B cell (primary cell): ENCODE data around the gene SYT11. TPM values are rescaled to one million over a fixed set of nuclear protein-coding genes. Genes with fewer than 3 reads are reported as not detected.

Experiments used
- ATAC-seq: fragments of 200-7000 bp; cut with Tn5 transposase; one replicate; pipeline ENCODE4 v1.10.0; 2021; ENCODE audit warnings: low read depth, mild to moderate bottlenecking, moderate number of reproducible peaks, moderate library complexity
- CTCF ChIA-PET: fragments of 350-600 bp; sonication (Branson Sonifier 250); formaldehyde crosslinking; loops from one replicate; lab custom pipeline; 2021; ENCODE audit warnings: antibody characterized with exemption, inconsistent platforms; lab: Charles Lee
- POLR2A ChIA-PET: fragments of 350-600 bp; sonication (Branson Sonifier 250); formaldehyde crosslinking; loops from one replicate; lab custom pipeline; 2021; ENCODE audit warnings: antibody characterized with exemption; lab: Charles Lee
- DNase-seq: peaks from one replicate; pipeline ENCODE4 v3.0.0; 2013
- H2AFZ ChIP-seq: 2 replicates; pipeline ENCODE4 v1.6.1; 2012; ENCODE audit warnings: mild to moderate bottlenecking, low read depth, low read length; ENCODE audit not compliant: insufficient read depth, poor library complexity, severe bottlenecking
- H3K27ac ChIP-seq, 2 donors: 1 replicate in 1 of 2; 2 replicates in 1 of 2; pipeline ENCODE4 v1.5.1; 2012 to 2013; ENCODE audit warnings: low read length in 2 of 2, mild to moderate bottlenecking in 2 of 2, moderate library complexity in 1 of 2
- H3K27me3 ChIP-seq, 4 experiments: fragments of 200-600 bp in 1 of 4; sonication (generic) in 1 of 4; replicated peaks in 1 of 4; 1 replicate in 2 of 4; 2 replicates in 2 of 4; pipeline versions ENCODE4 v1.6.1 to v1.7.0; 2013 to 2016; ENCODE audit warnings: low read length in 3 of 4, mild to moderate bottlenecking in 2 of 4, mixed read lengths in 1 of 4, moderate library complexity in 1 of 4; ENCODE audit not compliant: insufficient read depth in 4 of 4, control insufficient read depth in 3 of 4; ENCODE audit errors: control extremely low read depth in 1 of 4
- H3K36me3 ChIP-seq, 2 experiments: replicated peaks in 1 of 2; 1 replicate in 1 of 2; 2 replicates in 1 of 2; pipeline versions ENCODE4 v1.6.1 to v1.7.1; 2013; ENCODE audit warnings: low read length in 1 of 2; ENCODE audit not compliant: insufficient read depth in 2 of 2, control insufficient read depth in 1 of 2; ENCODE audit errors: control extremely low read depth in 1 of 2, extremely low read depth in 1 of 2
- H3K4me1 ChIP-seq, 2 donors: fragments of 200-600 bp in 1 of 2; sonication (generic) in 1 of 2; 1 replicate in 1 of 2; 2 replicates in 1 of 2; pipeline versions ENCODE4 v1.5.1 to v1.6.1; 2013 to 2017; ENCODE audit warnings: low read length in 2 of 2; ENCODE audit not compliant: control insufficient read depth in 2 of 2, insufficient read depth in 2 of 2
- H3K4me2 ChIP-seq: replicated peaks from 2 replicates; pipeline ENCODE3; 2012; ENCODE audit warnings: mild to moderate bottlenecking, low read depth, low read length; ENCODE audit not compliant: poor library complexity, severe bottlenecking
- H3K4me3 ChIP-seq, 5 experiments: fragments of 200-600 bp in 1 of 5; sonication (generic) in 1 of 5; 1 replicate in 3 of 5; 2 replicates in 2 of 5; pipeline versions ENCODE4 v1.5.1 to v1.7.0; 2011 to 2016; ENCODE audit warnings: low read length in 4 of 5, mild to moderate bottlenecking in 4 of 5, low read depth in 2 of 5, control low read depth in 1 of 5, moderate library complexity in 1 of 5; ENCODE audit not compliant: insufficient read depth in 1 of 5; ENCODE audit errors: control extremely low read depth in 1 of 5, extremely low read depth in 1 of 5
- H3K79me2 ChIP-seq: fragments of 200-600 bp; sonication (generic); one replicate; pipeline ENCODE4 v1.6.0; 2016; ENCODE audit warnings: low read length; ENCODE audit not compliant: control insufficient read depth, insufficient read depth
- H3K9ac ChIP-seq: fragments of 200-600 bp; sonication (generic); 2 replicates; pipeline ENCODE4 v1.6.1; 2017; ENCODE audit warnings: mild to moderate bottlenecking, low read length, moderate library complexity
- H3K9me3 ChIP-seq, 3 donors: one replicate each; pipeline versions ENCODE4 v1.6.1 to v1.7.1; 2013; ENCODE audit warnings: low read length in 2 of 3; ENCODE audit not compliant: control insufficient read depth in 2 of 3, insufficient read depth in 1 of 3; ENCODE audit errors: control extremely low read depth in 1 of 3
- H4K20me1 ChIP-seq: 2 replicates; pipeline ENCODE4 v1.6.0; 2012; ENCODE audit warnings: mild to moderate bottlenecking, low read length; ENCODE audit not compliant: insufficient read depth, control insufficient read depth, poor library complexity, severe bottlenecking
- H3K27ac Mint-ChIP-seq: one replicate; pipeline ENCODE4 v1.8.0; 2021; ENCODE audit warnings: mixed read lengths
- H3K27me3 Mint-ChIP-seq: one replicate; pipeline ENCODE4 v1.8.0; 2021; ENCODE audit warnings: mixed read lengths
- H3K4me1 Mint-ChIP-seq: one replicate; pipeline ENCODE4 v1.8.0; 2021; ENCODE audit warnings: mixed read lengths
- H3K4me3 Mint-ChIP-seq: one replicate; pipeline ENCODE4 v1.8.0; 2021; ENCODE audit warnings: mixed read lengths
- H3K9me3 Mint-ChIP-seq: one replicate; pipeline ENCODE4 v1.8.0; 2022; ENCODE audit warnings: mixed read lengths; ENCODE audit not compliant: insufficient read depth
- EZH2 ChIP-seq: IDR thresholded peaks from 2 replicates; pipeline ENCODE4 v1.6.1; 2012; ENCODE audit warnings: borderline replicate concordance, low read depth, mild to moderate bottlenecking, moderate library complexity, low read length; ENCODE audit not compliant: insufficient read depth, poor library complexity, severe bottlenecking
- WGBS: methylation state at CpG from one replicate; pipeline ENCODE4 v1.1.5; 2013; ENCODE audit warnings: missing lambda C conversion rate; ENCODE audit not compliant: insufficient coverage; 5-methylcytosine and 5-hydroxymethylcytosine counted together
- intact Hi-C: fragments of 100-400 bp; cut with micrococcal nuclease; formaldehyde crosslinking; loops from one replicate; pipeline ENCODE4 v1.10.0; 2022
- polyA plus RNA-seq: library from polyadenylated mRNA; depleted of rRNA; stranded (reverse); fragments of >200 nt; gene quantifications from 2 replicates; pipeline ENCODE4 v1.2.3, GENCODE V29; 2012
- total RNA-seq, 2 donors: library from RNA; stranded (reverse); fragments of 120-200 nt in 1 of 2; gene quantifications; 1 replicate in 1 of 2; 2 replicates in 1 of 2; pipeline versions ENCODE4 v1.2.3 to v1.2.4, GENCODE V29; 2013 to 2022
- TF ChIP-seq, protein P1 (sequence below): fragments of 200-600 bp; IDR thresholded peaks from one replicate; pipeline ENCODE4 v1.8.0; 2022; ENCODE audit warnings: antibody characterized with exemption, mild to moderate bottlenecking

Gene SYT11
- total and polyA plus RNA-seq, 2 donors (not counting 1 experiment from before 2014, with no cell fraction given) = 1.8 to 6.6 TPM

GRCh38 chr1:155850345-155850744, 9.0 kb upstream of the SYT11 start:
- ATAC-seq (no peak), DNase-seq (no peak)
- WGBS = 100% methylated on average over 1 of the region's 3 CpGs
- Histone ChIP-seq H3K9ac (no peak overlapping the region), H3K4me3 (no peak overlapping the region), H3K79me2 (peaks cover 91% of the 10 kb centered on the region), H3K4me2 (no peak overlapping the region), H3K4me1 (no peaks in the 10 kb centered on the region), H3K9me3 (no peaks in the 10 kb centered on the region), H3K36me3 (peaks cover 2 to 60% of the 10 kb centered on the region in 2 experiments), H2AFZ (no peak overlapping the region), H3K27ac (no peak overlapping the region), H4K20me1 (peaks cover 46% of the 10 kb centered on the region), H3K27me3 (no peaks in the 10 kb centered on the region)
- Mint-ChIP-seq H3K27ac (no peak overlapping the region), H3K4me1 (peaks cover 31% of the 10 kb centered on the region), H3K9me3 (no peaks in the 10 kb centered on the region), H3K4me3 (no peak overlapping the region), H3K27me3 (no peaks in the 10 kb centered on the region)
- POLR2A ChIA-PET = no interaction called here
- CTCF ChIA-PET = no interaction called here
- TF ChIP-seq, protein P1, sequence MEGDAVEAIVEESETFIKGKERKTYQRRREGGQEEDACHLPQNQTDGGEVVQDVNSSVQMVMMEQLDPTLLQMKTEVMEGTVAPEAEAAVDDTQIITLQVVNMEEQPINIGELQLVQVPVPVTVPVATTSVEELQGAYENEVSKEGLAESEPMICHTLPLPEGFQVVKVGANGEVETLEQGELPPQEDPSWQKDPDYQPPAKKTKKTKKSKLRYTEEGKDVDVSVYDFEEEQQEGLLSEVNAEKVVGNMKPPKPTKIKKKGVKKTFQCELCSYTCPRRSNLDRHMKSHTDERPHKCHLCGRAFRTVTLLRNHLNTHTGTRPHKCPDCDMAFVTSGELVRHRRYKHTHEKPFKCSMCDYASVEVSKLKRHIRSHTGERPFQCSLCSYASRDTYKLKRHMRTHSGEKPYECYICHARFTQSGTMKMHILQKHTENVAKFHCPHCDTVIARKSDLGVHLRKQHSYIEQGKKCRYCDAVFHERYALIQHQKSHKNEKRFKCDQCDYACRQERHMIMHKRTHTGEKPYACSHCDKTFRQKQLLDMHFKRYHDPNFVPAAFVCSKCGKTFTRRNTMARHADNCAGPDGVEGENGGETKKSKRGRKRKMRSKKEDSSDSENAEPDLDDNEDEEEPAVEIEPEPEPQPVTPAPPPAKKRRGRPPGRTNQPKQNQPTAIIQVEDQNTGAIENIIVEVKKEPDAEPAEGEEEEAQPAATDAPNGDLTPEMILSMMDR = no peak
- no peak for TF ChIP-seq EZH2
- intact Hi-C loops = no loop called here

DNA sequence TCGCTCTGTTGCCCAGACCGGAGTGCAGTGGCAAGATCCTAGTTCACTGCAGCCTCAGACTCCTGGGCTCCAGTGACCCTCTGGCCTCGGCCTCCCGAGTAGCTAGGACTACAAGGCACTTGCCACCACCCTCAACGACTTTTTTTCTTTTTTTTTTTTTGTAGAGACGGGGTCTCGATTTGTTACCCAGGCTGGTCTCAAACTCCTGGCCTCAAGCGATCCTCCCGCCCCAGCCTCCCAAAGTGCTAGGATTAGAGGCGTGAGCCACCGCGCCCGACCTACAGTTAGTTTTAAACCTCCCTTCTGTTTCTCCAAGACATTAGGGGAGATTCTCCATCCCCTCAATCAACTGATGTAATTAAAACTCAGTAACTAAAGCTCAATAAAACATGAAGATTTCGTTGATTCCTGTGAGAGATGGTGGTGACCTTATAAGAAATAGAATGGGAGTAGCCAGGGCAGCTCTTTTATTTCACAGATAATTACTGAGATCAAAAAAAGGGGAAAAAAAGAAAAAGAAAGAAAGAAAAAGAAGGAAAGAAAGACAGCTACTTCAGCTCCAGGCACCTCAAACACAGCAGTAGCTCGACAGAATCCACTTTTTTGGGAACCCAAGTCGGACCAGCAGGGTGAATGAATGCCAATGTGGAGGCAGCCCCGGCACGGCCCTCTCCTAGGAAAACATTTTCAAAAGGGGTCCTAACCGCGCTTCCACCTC, 3.0 kb upstream of the SYT11 start:
- peak overlapping the region; percentile 74 to 90 for H3K27ac ChIP-seq
- ATAC-seq = no peak
- peaks cover 37% of the 10 kb centered on the region for H3K4me1 Mint-ChIP-seq
- H3K9me3 ChIP-seq = no peaks in the 10 kb centered on the region
- peak overlapping the region; percentile 93 for H3K9ac ChIP-seq
- peaks cover 2 to 29% of the 10 kb centered on the region in 2 experiments for H3K36me3 ChIP-seq
- peak overlapping the region; percentile 98 for H3K4me3 Mint-ChIP-seq
- H4K20me1 ChIP-seq = peaks cover 14% of the 10 kb centered on the region
- peak overlapping the region; percentile 96 for H3K4me2 ChIP-seq
- peaks cover 0 to 4% (median 2%) of the 10 kb centered on the region in 4 experiments for H3K27me3 ChIP-seq
- peak overlapping the region; percentile 97 for H3K27ac Mint-ChIP-seq
- WGBS = 52% methylated on average over 15 of the region's 20 CpGs
- no peak for TF ChIP-seq EZH2
- TF ChIP-seq, protein P1 = no peak
- H3K27me3 Mint-ChIP-seq = peaks cover 3% of the 10 kb centered on the region
- no peaks in the 10 kb centered on the region for H3K9me3 Mint-ChIP-seq
- POLR2A ChIA-PET = interaction anchor here (0.6 to 1.7 kb wide), 3 partner anchors 30 to 595 kb away, joined by 3 to 4 read pairs (median 3); partner anchors contain the start of gene SCAMP3
- no peak for DNase-seq
- intact Hi-C loops = loop anchor here (2.0 to 5.0 kb wide), 7 partner anchors 164 to 1674 kb away; partner anchors contain the start of genes ASH1L, FDPS, PMF1 and PMVK
- CTCF ChIA-PET = interaction anchor here (1.1 to 1.4 kb wide), 2 partner anchors 605 to 645 kb away, joined by 3 read pairs; no protein-coding TSS in a partner anchor
- H3K4me3 ChIP-seq = peak overlapping the region; percentile 50 to 88 (median 82)
- H3K79me2 ChIP-seq = peaks cover 53% of the 10 kb centered on the region
- H3K4me1 ChIP-seq = peaks cover 12 to 40% of the 10 kb centered on the region in 2 donors
- H2AFZ ChIP-seq = peak overlapping the region; percentile 100
